ENCODE measurements around the gene CYYR1.

The CYYR1 gene

DNA sequence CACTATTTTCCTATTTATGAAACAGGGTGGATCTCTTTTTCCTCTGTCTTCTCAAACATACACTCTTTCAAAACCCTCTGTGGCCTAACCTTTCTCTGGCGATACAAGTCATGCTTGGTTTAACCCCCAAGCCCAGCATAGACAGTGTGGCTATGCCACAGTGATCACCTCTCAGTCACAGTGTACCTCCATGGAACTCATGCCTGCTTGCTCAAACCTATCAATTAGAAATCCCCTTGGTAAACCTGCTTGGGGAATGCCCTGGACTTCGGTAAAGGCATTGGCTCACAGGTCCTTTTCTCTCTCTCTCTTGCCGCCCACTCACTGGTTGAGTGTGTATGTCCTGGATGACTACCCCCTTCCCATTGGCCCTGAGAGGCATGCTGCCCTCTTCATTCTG, 147.5 kb downstream of the CYYR1 start:
- DNase-seq, result no peak

DNA sequence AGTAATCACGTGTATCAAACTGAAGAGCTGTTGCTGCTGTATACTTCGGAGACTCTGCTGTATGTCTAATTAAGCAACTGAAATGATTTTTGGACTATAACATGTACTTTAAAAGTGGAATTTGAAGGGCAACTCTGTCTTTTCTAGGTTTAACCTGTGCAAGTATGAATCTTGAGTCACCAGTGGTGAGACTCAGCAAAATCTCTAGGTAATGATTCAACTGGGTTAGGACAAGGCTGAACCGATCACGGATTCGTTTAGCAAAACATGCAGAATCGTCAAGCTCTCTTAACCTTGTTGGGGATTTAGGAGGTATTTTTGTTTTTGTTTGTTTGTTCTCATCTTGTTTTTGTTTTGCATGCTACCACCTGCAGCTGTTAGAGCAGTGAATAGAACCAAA, 149.6 kb downstream of the CYYR1 start:
- no peak for DNase-seq

DNA sequence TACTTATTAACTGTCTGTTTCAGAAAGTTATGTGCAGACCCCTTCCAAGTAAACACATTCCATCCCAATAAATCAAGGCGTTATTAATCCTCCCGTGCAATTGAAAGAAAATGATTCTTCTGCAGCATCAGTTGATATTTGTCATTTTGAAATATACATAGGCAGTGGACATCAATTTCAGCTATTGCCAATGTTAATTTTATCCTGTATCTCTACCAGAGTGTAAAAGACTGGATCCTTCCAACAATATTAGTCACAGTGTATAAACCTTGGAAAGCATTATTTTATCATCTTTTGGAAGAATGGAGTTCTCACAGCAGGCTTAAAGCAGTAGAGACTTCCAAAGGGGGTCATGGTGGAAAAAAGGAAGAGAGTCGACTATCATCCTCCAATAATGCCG, 150.4 kb downstream of the CYYR1 start:
- DNase-seq, result no peak

DNA sequence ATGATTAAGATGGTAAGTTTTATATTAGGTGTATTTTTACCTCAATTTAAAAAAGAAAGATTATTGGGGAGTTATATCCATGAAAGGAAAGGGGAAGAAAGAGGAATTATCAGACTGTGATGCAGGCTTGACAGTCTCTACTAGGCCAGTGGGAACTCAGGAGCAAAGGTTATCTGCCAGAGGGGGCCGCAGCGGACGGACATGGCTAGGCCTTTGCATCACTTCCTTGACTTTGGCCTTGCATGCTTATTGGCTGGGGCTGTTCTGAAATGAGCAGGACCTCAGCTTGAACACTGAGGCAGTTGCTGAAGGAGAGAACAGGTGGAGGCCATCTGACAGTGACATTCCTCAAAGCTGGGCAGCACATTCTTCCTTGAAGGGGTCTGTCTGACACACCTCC, 150.9 kb downstream of the CYYR1 start:
- DNase-seq, result no peak

DNA sequence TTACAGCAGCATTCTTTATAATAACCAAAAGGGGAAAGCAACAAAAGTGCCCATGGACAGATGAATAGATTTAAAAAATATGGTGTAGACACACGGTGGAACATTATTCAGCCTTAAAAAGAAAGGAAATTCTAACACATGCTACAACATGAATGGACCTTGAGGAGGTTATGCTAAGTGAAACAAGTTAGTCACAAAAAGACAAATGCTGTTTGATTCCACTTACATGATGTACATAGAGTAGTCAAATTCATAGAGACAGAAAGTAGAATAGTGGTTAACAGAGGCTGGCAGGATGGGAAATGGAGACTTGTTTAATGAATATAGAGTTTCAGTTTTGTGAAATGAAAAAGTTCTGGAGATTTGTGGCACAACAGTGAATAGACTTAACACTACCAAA, 151.4 kb downstream of the CYYR1 start:
- no peak for DNase-seq

Data from activated naive CD4-positive, alpha-beta T cell treated with Interleukin-2 at 50 U/mL for 16 hours (primary cell).